ENCODE data around the gene GHRL.

Gene GHRL

GRCh38 chr3:10290481-10291176, 2.1 kb downstream of the GHRL start:
- Histone ChIP-seq H3K4me3 (IDR thresholded peaks at IDR 0.05; ENCODE audit: insufficient read depth, low read depth, low read length) (no peak overlapping the region), H3K79me2 (ENCODE audit: insufficient read depth, low read depth) (no peaks in the 10 kb centered on the region)

GRCh38 chr3:10289787-10290355, 2.9 kb downstream of the GHRL start:
- H3K79me2 ChIP-seq (ENCODE audit: insufficient read depth, low read depth), result no peaks in the 10 kb centered on the region
- TF ChIP-seq CTCF (conservative IDR thresholded peaks at IDR 0.05; ENCODE audit: low read depth, low read length), result no peak
- H3K9ac ChIP-seq, result no peak overlapping the region
- no peak overlapping the region for H3K4me3 ChIP-seq (IDR thresholded peaks at IDR 0.05; ENCODE audit: insufficient read depth, low read depth, low read length)
- peaks cover 28% of the 10 kb centered on the region for H3K4me1 ChIP-seq (ENCODE audit: low read depth, poor library complexity, severe bottlenecking)
- no peak overlapping the region for H3K27ac ChIP-seq
- H3K4me2 ChIP-seq, result no peak overlapping the region
- no peaks in the 10 kb centered on the region for H3K27me3 ChIP-seq (ENCODE audit: insufficient read depth, low read depth)
- H3K36me3 ChIP-seq (ENCODE audit: insufficient read depth), result no peaks in the 10 kb centered on the region
- H2AFZ ChIP-seq (ENCODE audit: low read depth), result no peak overlapping the region
- no peaks in the 10 kb centered on the region for H4K20me1 ChIP-seq (ENCODE audit: insufficient read depth)

More at GRCh38 chr3:10290481-10291176, 2.1 kb downstream of the GHRL start:
- H3K4me1 ChIP-seq (ENCODE audit: low read depth, poor library complexity, severe bottlenecking), result peaks cover 21% of the 10 kb centered on the region
- TF ChIP-seq CTCF (conservative IDR thresholded peaks at IDR 0.05; ENCODE audit: low read depth, low read length), result no peak
- no peaks in the 10 kb centered on the region for H3K27me3 ChIP-seq (ENCODE audit: insufficient read depth, low read depth)
- H3K9ac ChIP-seq, result no peak overlapping the region
- no peaks in the 10 kb centered on the region for H4K20me1 ChIP-seq (ENCODE audit: insufficient read depth)
- H3K36me3 ChIP-seq (ENCODE audit: insufficient read depth), result no peaks in the 10 kb centered on the region
- H2AFZ ChIP-seq (ENCODE audit: low read depth), result no peak overlapping the region
- no peak overlapping the region for H3K4me2 ChIP-seq
- no peak overlapping the region for H3K27ac ChIP-seq

- no peak overlapping the region for H2AFZ ChIP-seq (ENCODE audit: low read depth)
- no peaks in the 10 kb centered on the region for H3K79me2 ChIP-seq (ENCODE audit: insufficient read depth, low read depth)
- H3K27ac ChIP-seq, result no peak overlapping the region
- no peak for TF ChIP-seq CTCF (conservative IDR thresholded peaks at IDR 0.05; ENCODE audit: low read depth, low read length)
- no peaks in the 10 kb centered on the region for H4K20me1 ChIP-seq (ENCODE audit: insufficient read depth)
- no peak overlapping the region for H3K4me2 ChIP-seq
- no peak overlapping the region for H3K4me3 ChIP-seq (IDR thresholded peaks at IDR 0.05; ENCODE audit: insufficient read depth, low read depth, low read length)
- H3K27me3 ChIP-seq (ENCODE audit: insufficient read depth, low read depth), result no peaks in the 10 kb centered on the region
- H3K36me3 ChIP-seq (ENCODE audit: insufficient read depth), result no peaks in the 10 kb centered on the region
- H3K9ac ChIP-seq, result no peak overlapping the region
- peaks cover 36% of the 10 kb centered on the region for H3K4me1 ChIP-seq (ENCODE audit: low read depth, poor library complexity, severe bottlenecking)
These were observed 3.7 kb downstream of the GHRL start for GRCh38 chr3:10289077-10289476.

GRCh38 chr3:10288575-10288960, 4.2 kb downstream of the GHRL start:
- no peak overlapping the region for H3K4me2 ChIP-seq
- TF ChIP-seq CTCF (conservative IDR thresholded peaks at IDR 0.05; ENCODE audit: low read depth, low read length), result no peak
- H3K9ac ChIP-seq, result no peak overlapping the region
- H3K4me1 ChIP-seq (ENCODE audit: low read depth, poor library complexity, severe bottlenecking), result peaks cover 41% of the 10 kb centered on the region
- H3K4me3 ChIP-seq (IDR thresholded peaks at IDR 0.05; ENCODE audit: insufficient read depth, low read depth, low read length), result no peak overlapping the region
- no peaks in the 10 kb centered on the region for H3K36me3 ChIP-seq (ENCODE audit: insufficient read depth)
- H3K79me2 ChIP-seq (ENCODE audit: insufficient read depth, low read depth), result no peaks in the 10 kb centered on the region
- H2AFZ ChIP-seq (ENCODE audit: low read depth), result no peak overlapping the region
- no peaks in the 10 kb centered on the region for H3K27me3 ChIP-seq (ENCODE audit: insufficient read depth, low read depth)
- H4K20me1 ChIP-seq (ENCODE audit: insufficient read depth), result no peaks in the 10 kb centered on the region
- no peak overlapping the region for H3K27ac ChIP-seq

Measured in KMS-11 (cell line).